GM12892 (cell line): ENCODE measurements around the gene SUCO.

Source experiments
- POLR2A ChIP-seq: IDR thresholded peaks from 2 replicates; pipeline ENCODE4 v1.6.1; 2011; ENCODE audit warnings: low read depth, low read length, control low read depth
- POLR2AphosphoS5 ChIP-seq: IDR thresholded peaks from 2 replicates; pipeline ENCODE4 v1.6.1; 2011; ENCODE audit warnings: low read depth, low read length, control low read depth
- TAF1 ChIP-seq: IDR thresholded peaks from 2 replicates; pipeline ENCODE4 v1.6.1; 2011; ENCODE audit warnings: low read depth, mild to moderate bottlenecking, control low read depth, low read length, borderline replicate concordance

- TF ChIP-seq POLR2A = no peak
- no peak for TF ChIP-seq POLR2AphosphoS5
- no peak for TF ChIP-seq TAF1
Measured at GRCh38 chr1:172561252-172561651, 28.3 kb downstream of the SUCO start.
